Panc1 (cell line): Measurements from ENCODE around the gene UROC1.

Experiments
- SIN3A ChIP-seq: IDR thresholded peaks from 2 replicates; pipeline ENCODE4 v1.6.1; 2012; ENCODE audit warnings: low read depth, mild to moderate bottlenecking, low read length, moderate library complexity, borderline replicate concordance; ENCODE audit not compliant: insufficient read depth
- TCF7L2 ChIP-seq: IDR thresholded peaks from 2 replicates; pipeline ENCODE4 v1.6.1; 2011; ENCODE audit warnings: mild to moderate bottlenecking, low read depth, low read length, inconsistent platforms
- TF ChIP-seq, protein P1 (sequence below): fragments of 450-650 bp; IDR thresholded peaks from 2 replicates; pipeline ENCODE4 v1.5.1; 2017; ENCODE audit warnings: mild to moderate bottlenecking
- TF ChIP-seq, protein P2 (sequence below), 2 experiments: IDR thresholded peaks; 2 replicates each; pipeline ENCODE4 v1.6.1; 2011 to 2012; ENCODE audit warnings: low read depth in 2 of 2, control low read depth in 1 of 2, low read length in 1 of 2, mild to moderate bottlenecking in 1 of 2, moderate library complexity in 1 of 2; ENCODE audit not compliant: insufficient read depth in 1 of 2

DNA sequence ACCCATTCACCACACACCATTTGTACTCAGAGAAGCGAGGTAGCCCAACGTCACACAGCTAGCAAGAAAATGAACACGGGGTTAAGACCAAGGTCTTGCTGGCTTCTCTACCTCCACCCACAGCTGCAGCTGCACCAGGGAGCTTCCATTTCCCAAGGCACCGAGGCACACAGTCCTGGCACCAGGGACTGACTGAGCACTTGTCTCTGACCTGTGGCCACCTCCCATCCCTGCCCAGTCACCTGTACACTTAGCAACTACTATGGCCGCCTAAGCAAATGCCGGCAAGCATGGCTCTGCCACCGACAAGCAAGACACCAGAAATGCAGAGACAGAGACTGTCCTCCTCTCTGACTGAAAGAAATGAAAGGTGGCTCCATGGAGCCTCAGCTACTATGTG, 57.2 kb downstream of the UROC1 start:
- TF ChIP-seq, protein P1, sequence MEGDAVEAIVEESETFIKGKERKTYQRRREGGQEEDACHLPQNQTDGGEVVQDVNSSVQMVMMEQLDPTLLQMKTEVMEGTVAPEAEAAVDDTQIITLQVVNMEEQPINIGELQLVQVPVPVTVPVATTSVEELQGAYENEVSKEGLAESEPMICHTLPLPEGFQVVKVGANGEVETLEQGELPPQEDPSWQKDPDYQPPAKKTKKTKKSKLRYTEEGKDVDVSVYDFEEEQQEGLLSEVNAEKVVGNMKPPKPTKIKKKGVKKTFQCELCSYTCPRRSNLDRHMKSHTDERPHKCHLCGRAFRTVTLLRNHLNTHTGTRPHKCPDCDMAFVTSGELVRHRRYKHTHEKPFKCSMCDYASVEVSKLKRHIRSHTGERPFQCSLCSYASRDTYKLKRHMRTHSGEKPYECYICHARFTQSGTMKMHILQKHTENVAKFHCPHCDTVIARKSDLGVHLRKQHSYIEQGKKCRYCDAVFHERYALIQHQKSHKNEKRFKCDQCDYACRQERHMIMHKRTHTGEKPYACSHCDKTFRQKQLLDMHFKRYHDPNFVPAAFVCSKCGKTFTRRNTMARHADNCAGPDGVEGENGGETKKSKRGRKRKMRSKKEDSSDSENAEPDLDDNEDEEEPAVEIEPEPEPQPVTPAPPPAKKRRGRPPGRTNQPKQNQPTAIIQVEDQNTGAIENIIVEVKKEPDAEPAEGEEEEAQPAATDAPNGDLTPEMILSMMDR, result no peak
- TF ChIP-seq SIN3A (no peak), TCF7L2 (no peak)
- TF ChIP-seq, protein P2, sequence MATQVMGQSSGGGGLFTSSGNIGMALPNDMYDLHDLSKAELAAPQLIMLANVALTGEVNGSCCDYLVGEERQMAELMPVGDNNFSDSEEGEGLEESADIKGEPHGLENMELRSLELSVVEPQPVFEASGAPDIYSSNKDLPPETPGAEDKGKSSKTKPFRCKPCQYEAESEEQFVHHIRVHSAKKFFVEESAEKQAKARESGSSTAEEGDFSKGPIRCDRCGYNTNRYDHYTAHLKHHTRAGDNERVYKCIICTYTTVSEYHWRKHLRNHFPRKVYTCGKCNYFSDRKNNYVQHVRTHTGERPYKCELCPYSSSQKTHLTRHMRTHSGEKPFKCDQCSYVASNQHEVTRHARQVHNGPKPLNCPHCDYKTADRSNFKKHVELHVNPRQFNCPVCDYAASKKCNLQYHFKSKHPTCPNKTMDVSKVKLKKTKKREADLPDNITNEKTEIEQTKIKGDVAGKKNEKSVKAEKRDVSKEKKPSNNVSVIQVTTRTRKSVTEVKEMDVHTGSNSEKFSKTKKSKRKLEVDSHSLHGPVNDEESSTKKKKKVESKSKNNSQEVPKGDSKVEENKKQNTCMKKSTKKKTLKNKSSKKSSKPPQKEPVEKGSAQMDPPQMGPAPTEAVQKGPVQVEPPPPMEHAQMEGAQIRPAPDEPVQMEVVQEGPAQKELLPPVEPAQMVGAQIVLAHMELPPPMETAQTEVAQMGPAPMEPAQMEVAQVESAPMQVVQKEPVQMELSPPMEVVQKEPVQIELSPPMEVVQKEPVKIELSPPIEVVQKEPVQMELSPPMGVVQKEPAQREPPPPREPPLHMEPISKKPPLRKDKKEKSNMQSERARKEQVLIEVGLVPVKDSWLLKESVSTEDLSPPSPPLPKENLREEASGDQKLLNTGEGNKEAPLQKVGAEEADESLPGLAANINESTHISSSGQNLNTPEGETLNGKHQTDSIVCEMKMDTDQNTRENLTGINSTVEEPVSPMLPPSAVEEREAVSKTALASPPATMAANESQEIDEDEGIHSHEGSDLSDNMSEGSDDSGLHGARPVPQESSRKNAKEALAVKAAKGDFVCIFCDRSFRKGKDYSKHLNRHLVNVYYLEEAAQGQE (IDR thresholded peaks at IDR 0.05; ENCODE audit: insufficient read depth in 1 of 2, low read depth in 2 of 2, low read length in 1 of 2), result no peak
